Keratinocyte (primary cell): ENCODE data around the gene NRG3. TPM values are rescaled to one million over a fixed set of nuclear protein-coding genes. Genes with fewer than 3 reads are reported as not detected.

ENCODE experiments used
- DNase-seq: peaks from one replicate; pipeline ENCODE4 v3.0.0-alpha.2; 2011; ENCODE audit warnings: low read depth, missing footprints, low spot score
- FAIRE-seq: peaks from 2 replicates; lab custom pipeline; 2011; peaks lifted over from hg19 to GRCh38; lab: Jason Lieb, UNC
- H2AFZ ChIP-seq: 2 replicates; pipeline ENCODE4 v1.6.0; 2012; ENCODE audit warnings: low read length, control low read depth, inconsistent platforms; ENCODE audit not compliant: control insufficient read depth
- H3K27ac ChIP-seq: 2 replicates; pipeline ENCODE4 v1.5.1; 2011; ENCODE audit warnings: low read length; ENCODE audit not compliant: control insufficient read depth, insufficient read depth
- H3K27me3 ChIP-seq: 3 replicates; pipeline ENCODE4 v1.6.0; 2011; ENCODE audit warnings: low read length; ENCODE audit not compliant: control insufficient read depth, insufficient read depth; ENCODE audit errors: extremely low read depth
- H3K36me3 ChIP-seq, 2 experiments: 2 replicates in 1 of 2; 3 replicates in 1 of 2; pipeline ENCODE4 v1.5.1; 2011; ENCODE audit warnings: low read length in 2 of 2, mild to moderate bottlenecking in 1 of 2; ENCODE audit not compliant: control insufficient read depth in 2 of 2, insufficient read depth in 2 of 2; ENCODE audit errors: extremely low read depth in 1 of 2
- H3K4me1 ChIP-seq: 3 replicates; pipeline ENCODE4 v1.5.1; 2011; ENCODE audit warnings: low read length; ENCODE audit not compliant: control insufficient read depth, insufficient read depth; ENCODE audit errors: extremely low read depth
- H3K4me2 ChIP-seq: 3 replicates; pipeline ENCODE4 v1.6.0; 2011; ENCODE audit warnings: low read depth, low read length; ENCODE audit not compliant: control insufficient read depth, insufficient read depth; ENCODE audit errors: extremely low read depth
- H3K4me3 ChIP-seq, 3 experiments: fragments of 200-600 bp in 1 of 3; sonication (generic) in 1 of 3; 2 replicates in 2 of 3; 3 replicates in 1 of 3; pipeline ENCODE4 v1.5.1; 2011 to 2016; ENCODE audit warnings: low read length in 3 of 3, mild to moderate bottlenecking in 3 of 3, control low read depth in 2 of 3, inconsistent platforms in 1 of 3, low read depth in 1 of 3, mixed read lengths in 1 of 3, mixed run types in 1 of 3, moderate library complexity in 1 of 3; ENCODE audit not compliant: control insufficient read depth in 2 of 3, insufficient read depth in 2 of 3; ENCODE audit errors: extremely low read depth in 1 of 3
- H3K79me2 ChIP-seq: 2 replicates; pipeline ENCODE4 v1.6.0; 2012; ENCODE audit warnings: low read length; ENCODE audit not compliant: control insufficient read depth, insufficient read depth
- H3K9ac ChIP-seq: 3 replicates; pipeline ENCODE4 v1.6.0; 2011; ENCODE audit warnings: low read length; ENCODE audit not compliant: control insufficient read depth, insufficient read depth; ENCODE audit errors: extremely low read depth
- H3K9me1 ChIP-seq: 3 replicates; pipeline ENCODE4 v1.6.0; 2011; ENCODE audit warnings: low read length; ENCODE audit not compliant: control insufficient read depth, insufficient read depth; ENCODE audit errors: extremely low read depth
- H3K9me3 ChIP-seq: 2 replicates; pipeline ENCODE4 v1.5.1; 2012; ENCODE audit warnings: low read depth, low read length; ENCODE audit not compliant: control insufficient read depth
- H4K20me1 ChIP-seq: 3 replicates; pipeline ENCODE4 v1.6.0; 2011; ENCODE audit warnings: low read length; ENCODE audit not compliant: control insufficient read depth, insufficient read depth; ENCODE audit errors: extremely low read depth
- EZH2 ChIP-seq: IDR thresholded peaks from one replicate; pipeline ENCODE4 v1.6.1; 2012; ENCODE audit warnings: inconsistent platforms, mild to moderate bottlenecking, low read length, moderate library complexity
- dilution Hi-C: fragments of 300-500 bp; cut with MboI; formaldehyde crosslinking; loops from one replicate; pipeline ENCODE4 v1.7.0; 2020; ENCODE audit warnings: low sequenced_read_pairs; ENCODE audit not compliant: extremely low pct_ligation_motif_present
- polyA plus RNA-seq, 5 experiments: library from polyadenylated mRNA; depleted of rRNA in 3 of 5; stranded (reverse) in 3 of 5; stranded (forward) in 1 of 5; unstranded in 1 of 5; fragments of >200 nt; gene quantifications; 1 replicate in 1 of 5; 2 replicates in 3 of 5; 3 replicates in 1 of 5; pipeline versions ENCODE4 v1.2.1 to v1.2.3, GENCODE V29; 2011 to 2012; ENCODE audit warnings: missing spikeins in 2 of 5, low read depth in 1 of 5, low replicate concordance in 1 of 5
- TF ChIP-seq, protein P1 (sequence below), 3 experiments: IDR thresholded peaks in 1 of 3; conservative IDR thresholded peaks in 1 of 3; optimal IDR thresholded peaks in 1 of 3; 2 replicates in 2 of 3; 3 replicates in 1 of 3; pipeline versions ENCODE3 to v1.5.1; 2011; ENCODE audit warnings: low read length in 3 of 3, mild to moderate bottlenecking in 3 of 3, moderate library complexity in 2 of 3, control low read depth in 1 of 3, inconsistent platforms in 1 of 3; ENCODE audit not compliant: insufficient read depth in 2 of 3; ENCODE audit errors: extremely low read depth in 1 of 3

The NRG3 gene
- polyA plus RNA-seq, 1 donor (not counting 4 experiments of a cell fraction or from before 2014, with no cell fraction given) = not detected

- no peak for FAIRE-seq
- Histone ChIP-seq H3K4me1 (no peaks in the 10 kb centered on the region), H3K4me2 (no peak overlapping the region), H4K20me1 (no peaks in the 10 kb centered on the region), H3K36me3 (no peaks in the 10 kb centered on the region), H3K9me1 (no peaks in the 10 kb centered on the region), H3K27me3 (no peaks in the 10 kb centered on the region), H3K4me3 (no peak overlapping the region), H3K79me2 (no peaks in the 10 kb centered on the region), H3K9ac (no peak overlapping the region), H2AFZ (no peak overlapping the region), H3K9me3 (no peaks in the 10 kb centered on the region), H3K27ac (no peak overlapping the region)
- TF ChIP-seq, protein P1, sequence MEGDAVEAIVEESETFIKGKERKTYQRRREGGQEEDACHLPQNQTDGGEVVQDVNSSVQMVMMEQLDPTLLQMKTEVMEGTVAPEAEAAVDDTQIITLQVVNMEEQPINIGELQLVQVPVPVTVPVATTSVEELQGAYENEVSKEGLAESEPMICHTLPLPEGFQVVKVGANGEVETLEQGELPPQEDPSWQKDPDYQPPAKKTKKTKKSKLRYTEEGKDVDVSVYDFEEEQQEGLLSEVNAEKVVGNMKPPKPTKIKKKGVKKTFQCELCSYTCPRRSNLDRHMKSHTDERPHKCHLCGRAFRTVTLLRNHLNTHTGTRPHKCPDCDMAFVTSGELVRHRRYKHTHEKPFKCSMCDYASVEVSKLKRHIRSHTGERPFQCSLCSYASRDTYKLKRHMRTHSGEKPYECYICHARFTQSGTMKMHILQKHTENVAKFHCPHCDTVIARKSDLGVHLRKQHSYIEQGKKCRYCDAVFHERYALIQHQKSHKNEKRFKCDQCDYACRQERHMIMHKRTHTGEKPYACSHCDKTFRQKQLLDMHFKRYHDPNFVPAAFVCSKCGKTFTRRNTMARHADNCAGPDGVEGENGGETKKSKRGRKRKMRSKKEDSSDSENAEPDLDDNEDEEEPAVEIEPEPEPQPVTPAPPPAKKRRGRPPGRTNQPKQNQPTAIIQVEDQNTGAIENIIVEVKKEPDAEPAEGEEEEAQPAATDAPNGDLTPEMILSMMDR (optimal IDR thresholded peaks at IDR 0.05 in 1 of 3, IDR thresholded peaks at IDR 0.05 in 1 of 3, conservative IDR thresholded peaks at IDR 0.05 in 1 of 3; ENCODE audit: extremely low read depth in 1 of 3, insufficient read depth in 2 of 3, low read length in 3 of 3) = no peak
- TF ChIP-seq EZH2 = no peak
- DNase-seq = no peak
- dilution Hi-C loops = no loop called here
Measured at GRCh38 chr10:82628373-82628772, 753.4 kb downstream of the NRG3 start.

- H3K4me2 ChIP-seq = no peak overlapping the region
- DNase-seq = no peak
- no peak for FAIRE-seq
- no peaks in the 10 kb centered on the region for H3K9me3 ChIP-seq
- TF ChIP-seq, protein P1 (optimal IDR thresholded peaks at IDR 0.05 in 1 of 3, IDR thresholded peaks at IDR 0.05 in 1 of 3, conservative IDR thresholded peaks at IDR 0.05 in 1 of 3; ENCODE audit: extremely low read depth in 1 of 3, insufficient read depth in 2 of 3, low read length in 3 of 3) = no peak
- no peak for TF ChIP-seq EZH2
- H3K4me1 ChIP-seq = no peaks in the 10 kb centered on the region
- no peaks in the 10 kb centered on the region for H4K20me1 ChIP-seq
- H2AFZ ChIP-seq = no peak overlapping the region
- no peaks in the 10 kb centered on the region for H3K36me3 ChIP-seq
- H3K27me3 ChIP-seq = no peaks in the 10 kb centered on the region
- no peak overlapping the region for H3K9ac ChIP-seq
- H3K27ac ChIP-seq = no peak overlapping the region
- dilution Hi-C loops = no loop called here
- no peaks in the 10 kb centered on the region for H3K79me2 ChIP-seq
- H3K4me3 ChIP-seq = no peak overlapping the region
- H3K9me1 ChIP-seq = no peaks in the 10 kb centered on the region
Measured at GRCh38 chr10:82643076-82643475, 768.1 kb downstream of the NRG3 start.
